HEK293T (cell line): ENCODE results near the gene CAD.

ENCODE experiments used
- CTCF ChIA-PET: fragments of 350-600 bp; formaldehyde crosslinking; extraction: SDS; loops from one replicate; lab custom pipeline; 2021; ENCODE audit warnings: antibody characterized with exemption, inconsistent platforms; lab: Yijun Ruan, JAX
- POLR2A ChIA-PET: fragments of 350-600 bp; formaldehyde crosslinking; extraction: SDS; loops from one replicate; lab custom pipeline; 2020; ENCODE audit warnings: antibody characterized with exemption, inconsistent platforms; lab: Yijun Ruan, JAX
- DNase-seq: peaks from one replicate; pipeline ENCODE4 v3.0.0; 2012; ENCODE audit warnings: mixed read lengths; ENCODE audit errors: extremely low spot score
- ARNT ChIP-seq: fragments of 450-650 bp; IDR thresholded peaks from 2 replicates; pipeline ENCODE4 v1.6.1; 2017; ENCODE audit warnings: mild to moderate bottlenecking
- BHLHE40 ChIP-seq: fragments of 450-650 bp; IDR thresholded peaks from 2 replicates; pipeline ENCODE4 v1.6.1; 2016; ENCODE audit warnings: mild to moderate bottlenecking, moderate library complexity, borderline replicate concordance
- CTBP1 ChIP-seq: fragments of 450-650 bp; IDR thresholded peaks from 2 replicates; pipeline ENCODE4 v1.6.1; 2016; ENCODE audit warnings: borderline replicate concordance
- ELF4 ChIP-seq: fragments of 450-650 bp; IDR thresholded peaks from 2 replicates; pipeline ENCODE4 v1.6.1; 2017; ENCODE audit warnings: antibody characterized with exemption
- FOXA1 ChIP-seq: fragments of 450-650 bp; IDR thresholded peaks from 2 replicates; pipeline ENCODE4 v1.6.1; 2016; ENCODE audit warnings: mild to moderate bottlenecking
- FOXK2 ChIP-seq: fragments of 450-650 bp; IDR thresholded peaks from 2 replicates; pipeline ENCODE4 v1.6.1; 2016; ENCODE audit warnings: mild to moderate bottlenecking
- FOXM1 ChIP-seq: fragments of 450-650 bp; IDR thresholded peaks from 2 replicates; pipeline ENCODE4 v1.6.1; 2017; ENCODE audit warnings: mild to moderate bottlenecking, borderline replicate concordance
- HDGF ChIP-seq: fragments of 450-650 bp; IDR thresholded peaks from 2 replicates; pipeline ENCODE4 v1.6.1; 2017; ENCODE audit warnings: antibody characterized with exemption, borderline replicate concordance
- L3MBTL2 ChIP-seq: fragments of 450-650 bp; conservative IDR thresholded peaks from 2 replicates; pipeline ENCODE4 v1.6.1; 2016; ENCODE audit warnings: mild to moderate bottlenecking
- LEF1 ChIP-seq: fragments of 450-650 bp; IDR thresholded peaks from 2 replicates; pipeline ENCODE4 v1.6.1; 2017; ENCODE audit warnings: mild to moderate bottlenecking, borderline replicate concordance
- NFRKB ChIP-seq: fragments of 450-650 bp; IDR thresholded peaks from 2 replicates; pipeline ENCODE4 v1.6.1; 2016; ENCODE audit warnings: mild to moderate bottlenecking, moderate library complexity
- SP1 ChIP-seq: fragments of 450-650 bp; IDR thresholded peaks from 2 replicates; pipeline ENCODE4 v1.6.1; 2017
- SUZ12 ChIP-seq: fragments of 450-650 bp; IDR thresholded peaks from 2 replicates; pipeline ENCODE4 v1.6.1; 2016; ENCODE audit warnings: mild to moderate bottlenecking
- TARDBP ChIP-seq: fragments of 450-650 bp; IDR thresholded peaks from 2 replicates; pipeline ENCODE4 v1.6.1; 2016
- ZNF384 ChIP-seq: fragments of 450-650 bp; IDR thresholded peaks from 2 replicates; pipeline ENCODE4 v1.6.1; 2016
- TF ChIP-seq, protein P1 (sequence below): fragments of 450-650 bp; IDR thresholded peaks from 2 replicates; pipeline ENCODE4 v1.6.1; 2016

The CAD gene

GRCh38 chr2:27231921-27232320 lies 14.8 kb downstream of the CAD start:
- POLR2A ChIA-PET = interaction anchor here (0.6 to 1.9 kb wide), 4 partner anchors 9 to 283 kb away, joined by 3 to 5 read pairs (median 4); partner anchors contain the start of gene CAD
- DNase-seq = no peak
- CTCF ChIA-PET = interaction anchor here (0.6 to 1.4 kb wide), 2 partner anchors 10 to 57 kb away, joined by 3 read pairs; no protein-coding TSS in a partner anchor
- TF ChIP-seq NFRKB = no peak
- no peak for TF ChIP-seq BHLHE40
- no peak for TF ChIP-seq FOXK2
- TF ChIP-seq CTBP1 = no peak
- no peak for TF ChIP-seq HDGF
- no peak for TF ChIP-seq FOXM1
- TF ChIP-seq ELF4 = no peak
- TF ChIP-seq, protein P1, sequence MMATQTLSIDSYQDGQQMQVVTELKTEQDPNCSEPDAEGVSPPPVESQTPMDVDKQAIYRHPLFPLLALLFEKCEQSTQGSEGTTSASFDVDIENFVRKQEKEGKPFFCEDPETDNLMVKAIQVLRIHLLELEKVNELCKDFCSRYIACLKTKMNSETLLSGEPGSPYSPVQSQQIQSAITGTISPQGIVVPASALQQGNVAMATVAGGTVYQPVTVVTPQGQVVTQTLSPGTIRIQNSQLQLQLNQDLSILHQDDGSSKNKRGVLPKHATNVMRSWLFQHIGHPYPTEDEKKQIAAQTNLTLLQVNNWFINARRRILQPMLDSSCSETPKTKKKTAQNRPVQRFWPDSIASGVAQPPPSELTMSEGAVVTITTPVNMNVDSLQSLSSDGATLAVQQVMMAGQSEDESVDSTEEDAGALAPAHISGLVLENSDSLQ = no peak

- POLR2A ChIA-PET = interaction anchor here (0.6 to 1.6 kb wide), 2 partner anchors 16 to 21 kb away, joined by 3 to 4 read pairs; partner anchors contain the start of genes ATRAID and SLC5A6
- no peak for DNase-seq
Measured at GRCh38 chr2:27233341-27233740, 16.2 kb downstream of the CAD start.

DNA sequence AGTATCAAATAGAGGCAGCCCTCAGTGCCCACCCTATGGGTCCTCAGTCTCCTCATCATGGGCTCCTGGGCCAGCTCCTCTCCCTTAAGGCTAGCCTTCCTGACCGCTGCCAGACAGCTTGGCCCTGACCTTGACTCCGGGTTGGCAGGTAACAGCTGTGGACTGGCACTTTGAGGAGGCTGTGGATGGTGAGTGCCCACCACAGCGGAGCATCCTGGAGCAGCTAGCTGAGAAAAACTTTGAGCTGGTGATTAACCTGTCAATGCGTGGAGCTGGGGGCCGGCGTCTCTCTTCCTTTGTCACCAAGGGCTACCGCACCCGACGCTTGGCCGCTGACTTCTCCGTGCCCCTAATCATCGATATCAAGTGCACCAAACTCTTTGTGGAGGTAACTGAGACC lies 19.0 kb downstream of the CAD start:
- no peak for DNase-seq
- no peak for TF ChIP-seq ELF4
- TF ChIP-seq ZNF384 = no peak
- TF ChIP-seq NFRKB = no peak
- POLR2A ChIA-PET = interaction anchor here (0.8 kb wide), 1 partner anchor 19 kb away, joined by 4 read pairs; the partner anchor contains the start of gene CAD
- CTCF ChIA-PET = no interaction called here

More at GRCh38 chr2:27233341-27233740, 16.2 kb downstream of the CAD start:
- CTCF ChIA-PET = interaction anchor here (0.6 kb wide), 1 partner anchor 134 kb away, joined by 5 read pairs; no protein-coding TSS in a partner anchor
- TF ChIP-seq SUZ12 (no peak), L3MBTL2 (no peak), SP1 (no peak), ELF4 (no peak), CTBP1 (no peak), FOXK2 (no peak), BHLHE40 (no peak), NFRKB (no peak), FOXM1 (no peak), FOXA1 (no peak), LEF1 (no peak), ZNF384 (no peak), ARNT (no peak)
- TF ChIP-seq, protein P1 = no peak

- CTCF ChIA-PET = no interaction called here
- POLR2A ChIA-PET = no interaction called here
- TF ChIP-seq ARNT (no peak), BHLHE40 (no peak), ZNF384 (no peak), HDGF (no peak), SUZ12 (no peak), FOXA1 (no peak), SP1 (no peak)
- no peak for DNase-seq
Measured at GRCh38 chr2:27236626-27237025, 19.5 kb downstream of the CAD start.

DNA sequence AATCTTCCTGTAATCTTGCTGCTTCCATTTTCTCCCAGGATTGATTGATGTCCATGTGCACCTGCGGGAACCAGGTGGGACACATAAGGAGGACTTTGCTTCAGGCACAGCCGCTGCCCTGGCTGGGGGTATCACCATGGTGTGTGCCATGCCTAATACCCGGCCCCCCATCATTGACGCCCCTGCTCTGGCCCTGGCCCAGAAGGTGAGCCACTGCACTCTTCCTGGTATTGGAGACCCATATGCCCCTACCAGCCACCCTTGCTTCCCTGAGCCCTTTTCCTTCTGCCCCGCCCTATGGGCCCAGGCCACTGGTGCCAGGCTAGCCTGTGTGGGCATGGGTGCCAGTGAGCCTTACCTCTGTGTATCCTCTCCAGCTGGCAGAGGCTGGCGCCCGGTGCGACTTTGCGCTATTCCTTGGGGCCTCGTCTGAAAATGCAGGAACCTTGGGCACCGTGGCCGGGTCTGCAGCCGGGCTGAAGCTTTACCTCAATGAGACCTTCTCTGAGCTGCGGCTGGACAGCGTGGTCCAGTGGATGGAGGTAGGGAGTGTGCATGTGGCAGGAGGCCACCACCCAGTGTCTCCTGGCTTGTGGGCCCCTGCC lies 20.3 kb downstream of the CAD start:
- ChIA-PET CTCF (interaction anchor here (0.6 kb wide), 1 partner anchor 467 kb away, joined by 3 read pairs; no protein-coding TSS in a partner anchor), POLR2A (no interaction called here)
- TF ChIP-seq SUZ12 (no peak), BHLHE40 (no peak), FOXM1 (no peak)
- no peak for DNase-seq

DNA sequence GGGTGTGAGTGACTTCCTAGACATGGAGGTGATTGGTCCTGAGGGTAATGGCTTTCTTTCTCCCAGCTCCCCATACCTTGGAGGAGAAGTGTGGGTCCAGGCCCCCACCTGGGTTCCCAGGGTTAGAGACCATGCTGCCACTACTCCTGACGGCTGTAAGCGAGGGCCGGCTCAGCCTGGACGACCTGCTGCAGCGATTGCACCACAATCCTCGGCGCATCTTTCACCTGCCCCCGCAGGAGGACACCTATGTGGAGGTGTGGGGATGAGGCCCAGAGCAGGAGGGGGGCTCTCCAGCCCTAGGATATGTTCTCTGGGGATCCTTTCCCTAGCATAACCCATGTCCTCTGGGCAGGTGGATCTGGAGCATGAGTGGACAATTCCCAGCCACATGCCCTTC lies 21.8 kb downstream of the CAD start:
- TF ChIP-seq FOXK2 (no peak), FOXA1 (no peak), SUZ12 (no peak), BHLHE40 (no peak), FOXM1 (no peak), HDGF (no peak)
- POLR2A ChIA-PET = no interaction called here
- no peak for DNase-seq
- CTCF ChIA-PET = no interaction called here

GRCh38 chr2:27240406-27240805 lies 23.2 kb downstream of the CAD start:
- TF ChIP-seq L3MBTL2 (no peak), LEF1 (no peak), NFRKB (no peak), FOXM1 (no peak), ARNT (no peak), FOXK2 (no peak), SP1 (no peak), SUZ12 (no peak), FOXA1 (no peak), TARDBP (no peak), BHLHE40 (no peak), CTBP1 (no peak)
- TF ChIP-seq, protein P1 = no peak
- DNase-seq = no peak
- ChIA-PET CTCF (no interaction called here), POLR2A (interaction anchor here (1.2 kb wide), 1 partner anchor 29 kb away, joined by 3 read pairs; the partner anchor contains the start of genes ATRAID and SLC5A6)
